Measurements from ENCODE around the gene TRAPPC8.
"Not testable (repeated sequence)": the region's sequence is repeated elsewhere in the genome, so short reads cannot be mapped to it uniquely, and the experiment has no call there.

TRAPPC8 gene

GRCh38 chr18:31931886-31932240 lies 11.1 kb downstream of the TRAPPC8 start:
- H3K4me3 ChIP-seq (ENCODE audit: low read depth, low read length, poor library complexity, severe bottlenecking), result no peak overlapping the region
- no peak overlapping the region for H3K27ac ChIP-seq (ENCODE audit: low read depth, low read length, poor library complexity, severe bottlenecking)
- H3K27me3 ChIP-seq (ENCODE audit: insufficient read depth, low read length), result no peaks in the 10 kb centered on the region
- H3K4me1 ChIP-seq (ENCODE audit: insufficient read depth, low read length, severe bottlenecking), result no peaks in the 10 kb centered on the region
- H3K9me3 ChIP-seq (ENCODE audit: low read length), result no peaks in the 10 kb centered on the region
- no peak overlapping the region for H3K4me2 ChIP-seq (ENCODE audit: low read length)
- H3K36me3 ChIP-seq (ENCODE audit: insufficient read depth, low read length), result peaks cover 33% of the 10 kb centered on the region
- no peaks in the 10 kb centered on the region for H4K20me1 ChIP-seq (ENCODE audit: insufficient read depth, low read length)
- no peak overlapping the region for H3K9ac ChIP-seq (ENCODE audit: low read length)
- H2AFZ ChIP-seq (ENCODE audit: low read length), result no peak overlapping the region
- H3K9me2 ChIP-seq (ENCODE audit: low read depth, low read length), result no peaks in the 10 kb centered on the region
- TF ChIP-seq CTCF (IDR thresholded peaks at IDR 0.05; ENCODE audit: low read length) (no peak), EZH2 (IDR thresholded peaks at IDR 0.05; ENCODE audit: borderline replicate concordance, low read length) (no peak)
- H3F3A ChIP-seq (ENCODE audit: insufficient read depth, low read length), result no peaks in the 10 kb centered on the region
- peaks cover 14% of the 10 kb centered on the region for H3K79me2 ChIP-seq (ENCODE audit: insufficient read depth, low read length)

- Histone ChIP-seq H3K4me2 (ENCODE audit: low read length) (no peak overlapping the region), H4K20me1 (ENCODE audit: insufficient read depth, low read length) (no peaks in the 10 kb centered on the region), H3K27me3 (ENCODE audit: insufficient read depth, low read length) (no peaks in the 10 kb centered on the region), H3F3A (ENCODE audit: insufficient read depth, low read length) (no peaks in the 10 kb centered on the region), H3K4me3 (ENCODE audit: low read depth, low read length, poor library complexity, severe bottlenecking) (no peak overlapping the region), H3K9me3 (ENCODE audit: low read length) (no peaks in the 10 kb centered on the region), H3K4me1 (ENCODE audit: insufficient read depth, low read length, severe bottlenecking) (no peaks in the 10 kb centered on the region), H3K9ac (ENCODE audit: low read length) (no peak overlapping the region), H3K9me2 (ENCODE audit: low read depth, low read length) (no peaks in the 10 kb centered on the region), H3K79me2 (ENCODE audit: insufficient read depth, low read length) (peaks cover 13% of the 10 kb centered on the region), H3K36me3 (ENCODE audit: insufficient read depth, low read length) (peaks cover 36% of the 10 kb centered on the region), H3K27ac (ENCODE audit: low read depth, low read length, poor library complexity, severe bottlenecking) (no peak overlapping the region), H2AFZ (ENCODE audit: low read length) (no peak overlapping the region)
- TF ChIP-seq EZH2 (IDR thresholded peaks at IDR 0.05; ENCODE audit: borderline replicate concordance, low read length), result no peak
- no peak for TF ChIP-seq CTCF (IDR thresholded peaks at IDR 0.05; ENCODE audit: low read length)
Measured at GRCh38 chr18:31931163-31931885, 11.6 kb downstream of the TRAPPC8 start.

GRCh38 chr18:31929273-31929672 lies 13.7 kb downstream of the TRAPPC8 start:
- Histone ChIP-seq H4K20me1 (ENCODE audit: insufficient read depth, low read length) (no peaks in the 10 kb centered on the region), H3K9me3 (ENCODE audit: low read length) (no peaks in the 10 kb centered on the region), H3K9me2 (ENCODE audit: low read depth, low read length) (no peaks in the 10 kb centered on the region), H3K36me3 (ENCODE audit: insufficient read depth, low read length) (peaks cover 38% of the 10 kb centered on the region), H3K79me2 (ENCODE audit: insufficient read depth, low read length) (peaks cover 15% of the 10 kb centered on the region; the same call in 1 of the 2 replicates), H3K27me3 (ENCODE audit: insufficient read depth, low read length) (no peaks in the 10 kb centered on the region), H3K4me2 (ENCODE audit: low read length) (no peak overlapping the region), H3K27ac (ENCODE audit: low read depth, low read length, poor library complexity, severe bottlenecking) (no peak overlapping the region), H3K4me3 (ENCODE audit: low read depth, low read length, poor library complexity, severe bottlenecking) (no peak overlapping the region), H2AFZ (ENCODE audit: low read length) (no peak overlapping the region), H3F3A (ENCODE audit: insufficient read depth, low read length) (no peaks in the 10 kb centered on the region), H3K9ac (ENCODE audit: low read length) (no peak overlapping the region), H3K4me1 (ENCODE audit: insufficient read depth, low read length, severe bottlenecking) (no peaks in the 10 kb centered on the region)
- TF ChIP-seq CTCF (IDR thresholded peaks at IDR 0.05; ENCODE audit: low read length) (no peak), EZH2 (IDR thresholded peaks at IDR 0.05; ENCODE audit: borderline replicate concordance, low read length) (no peak)

GRCh38 chr18:31926988-31927387 lies 15.9 kb downstream of the TRAPPC8 start:
- peaks cover 11% of the 10 kb centered on the region; the same call in 1 of the 2 replicates for H3K79me2 ChIP-seq (ENCODE audit: insufficient read depth, low read length)

More at GRCh38 chr18:31926988-31927387, 15.9 kb downstream of the TRAPPC8 start:
- not testable (repeated sequence) for H3K4me1 ChIP-seq (ENCODE audit: insufficient read depth, low read length, severe bottlenecking); H3K4me3 ChIP-seq (ENCODE audit: low read depth, low read length, poor library complexity, severe bottlenecking); H3K9me3 ChIP-seq (ENCODE audit: low read length); H3K9me2 ChIP-seq (ENCODE audit: low read depth, low read length); H4K20me1 ChIP-seq (ENCODE audit: insufficient read depth, low read length); H3K27me3 ChIP-seq (ENCODE audit: insufficient read depth, low read length); H3K4me2 ChIP-seq (ENCODE audit: low read length); H3K9ac ChIP-seq (ENCODE audit: low read length); H3F3A ChIP-seq (ENCODE audit: insufficient read depth, low read length); H3K27ac ChIP-seq (ENCODE audit: low read depth, low read length, poor library complexity, severe bottlenecking); H2AFZ ChIP-seq (ENCODE audit: low read length)
- peaks cover 38% of the 10 kb centered on the region for H3K36me3 ChIP-seq (ENCODE audit: insufficient read depth, low read length)
